MM.1S (cell line): Measurements from ENCODE around the gene CD52.
A peak's percentile ranks its signal among the peaks of the same experiment; 100 is the strongest.

Experiments
- DNase-seq: peaks from one replicate; pipeline ENCODE4 v3.0.0-alpha.2; 2015
- H2AFZ ChIP-seq: fragments of 300-600 bp; sonication (generic); 2 replicates; pipeline ENCODE4 v1.6.0; 2016; ENCODE audit warnings: antibody characterized with exemption, low read length
- H3F3A ChIP-seq: fragments of 300-600 bp; sonication (generic); 2 replicates; pipeline ENCODE4 v1.6.1; 2016; ENCODE audit warnings: mild to moderate bottlenecking, antibody characterized with exemption, low read length, moderate library complexity, mixed read lengths; ENCODE audit not compliant: insufficient read depth
- H3K27ac ChIP-seq: fragments of 300-600 bp; sonication (generic); 2 replicates; pipeline ENCODE4 v1.5.1; 2016; ENCODE audit warnings: mild to moderate bottlenecking, low read length
- H3K27me3 ChIP-seq: fragments of 300-600 bp; sonication (generic); replicated peaks from 2 replicates; pipeline ENCODE4 v1.6.0; 2016; ENCODE audit warnings: low read length; ENCODE audit not compliant: insufficient read depth
- H3K36me3 ChIP-seq: fragments of 300-600 bp; sonication (generic); replicated peaks from 2 replicates; pipeline ENCODE4 v1.6.1; 2016; ENCODE audit warnings: mild to moderate bottlenecking, low read length, mixed read lengths; ENCODE audit not compliant: insufficient read depth
- H3K4me1 ChIP-seq: fragments of 300-600 bp; sonication (generic); 2 replicates; pipeline ENCODE4 v1.6.1; 2016; ENCODE audit warnings: low read length, mixed read lengths
- H3K4me2 ChIP-seq: fragments of 300-600 bp; sonication (generic); 2 replicates; pipeline ENCODE4 v1.6.0; 2016; ENCODE audit warnings: low read depth, low read length
- H3K4me3 ChIP-seq: fragments of 300-600 bp; sonication (generic); 2 replicates; pipeline ENCODE4 v1.5.1; 2016; ENCODE audit warnings: low read length, mixed read lengths
- H3K79me2 ChIP-seq: fragments of 300-600 bp; sonication (generic); 2 replicates; pipeline ENCODE4 v1.6.1; 2016; ENCODE audit warnings: mixed run types, low read length, mixed read lengths
- H3K9ac ChIP-seq: fragments of 300-600 bp; sonication (generic); 2 replicates; pipeline ENCODE4 v1.6.1; 2016; ENCODE audit warnings: low read length, mixed read lengths
- H3K9me2 ChIP-seq: fragments of 300-600 bp; sonication (generic); replicated peaks from 2 replicates; pipeline ENCODE4 v1.6.1; 2016; ENCODE audit warnings: mild to moderate bottlenecking, low read length, mixed read lengths; ENCODE audit not compliant: insufficient read depth
- H3K9me3 ChIP-seq: fragments of 300-600 bp; sonication (generic); replicated peaks from 2 replicates; pipeline ENCODE4 v1.6.1; 2016; ENCODE audit warnings: mild to moderate bottlenecking, low read length, mixed read lengths; ENCODE audit not compliant: insufficient read depth
- H4K20me1 ChIP-seq: fragments of 300-600 bp; sonication (generic); 2 replicates; pipeline ENCODE4 v1.6.1; 2016; ENCODE audit warnings: mild to moderate bottlenecking, low read length, moderate library complexity, mixed read lengths; ENCODE audit not compliant: insufficient read depth
- EZH2 ChIP-seq: fragments of 300-600 bp; sonication (generic); optimal IDR thresholded peaks from 2 replicates; pipeline ENCODE3; 2017; ENCODE audit warnings: low read depth, mild to moderate bottlenecking, antibody characterized with exemption, low read length, mixed read lengths
- EZH2phosphoT487 ChIP-seq: fragments of 300-600 bp; sonication (generic); IDR thresholded peaks from 2 replicates; pipeline ENCODE4 v1.6.1; 2018; ENCODE audit warnings: antibody characterized with exemption, low read length
- TF ChIP-seq, protein P1 (sequence below): fragments of 300-600 bp; sonication (generic); IDR thresholded peaks from 2 replicates; pipeline ENCODE4 v1.5.1; 2016; ENCODE audit warnings: antibody characterized with exemption, low read length, mixed read lengths

CD52 gene

GRCh38 chr1:26335774-26336476 lies 18.2 kb downstream of the CD52 start:
- no peak for DNase-seq
- no peak for TF ChIP-seq EZH2
- TF ChIP-seq EZH2phosphoT487: no peak
- TF ChIP-seq, protein P1, sequence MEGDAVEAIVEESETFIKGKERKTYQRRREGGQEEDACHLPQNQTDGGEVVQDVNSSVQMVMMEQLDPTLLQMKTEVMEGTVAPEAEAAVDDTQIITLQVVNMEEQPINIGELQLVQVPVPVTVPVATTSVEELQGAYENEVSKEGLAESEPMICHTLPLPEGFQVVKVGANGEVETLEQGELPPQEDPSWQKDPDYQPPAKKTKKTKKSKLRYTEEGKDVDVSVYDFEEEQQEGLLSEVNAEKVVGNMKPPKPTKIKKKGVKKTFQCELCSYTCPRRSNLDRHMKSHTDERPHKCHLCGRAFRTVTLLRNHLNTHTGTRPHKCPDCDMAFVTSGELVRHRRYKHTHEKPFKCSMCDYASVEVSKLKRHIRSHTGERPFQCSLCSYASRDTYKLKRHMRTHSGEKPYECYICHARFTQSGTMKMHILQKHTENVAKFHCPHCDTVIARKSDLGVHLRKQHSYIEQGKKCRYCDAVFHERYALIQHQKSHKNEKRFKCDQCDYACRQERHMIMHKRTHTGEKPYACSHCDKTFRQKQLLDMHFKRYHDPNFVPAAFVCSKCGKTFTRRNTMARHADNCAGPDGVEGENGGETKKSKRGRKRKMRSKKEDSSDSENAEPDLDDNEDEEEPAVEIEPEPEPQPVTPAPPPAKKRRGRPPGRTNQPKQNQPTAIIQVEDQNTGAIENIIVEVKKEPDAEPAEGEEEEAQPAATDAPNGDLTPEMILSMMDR: no peak
- peaks cover 16% of the 10 kb centered on the region; the same call in 1 of the 2 replicates for H3K27me3 ChIP-seq
- H3K4me2 ChIP-seq: peak overlapping the region; percentile 83
- no peaks in the 10 kb centered on the region for H3K79me2 ChIP-seq
- H3K9me3 ChIP-seq: no peaks in the 10 kb centered on the region
- peak overlapping the region; percentile 62 for H3K4me3 ChIP-seq
- H3F3A ChIP-seq: no peaks in the 10 kb centered on the region
- H3K36me3 ChIP-seq: no peaks in the 10 kb centered on the region
- H4K20me1 ChIP-seq: no peaks in the 10 kb centered on the region
- H3K4me1 ChIP-seq: peaks cover 7% of the 10 kb centered on the region; the same call in 1 of the 2 replicates
- peak overlapping the region; percentile 97 for H2AFZ ChIP-seq
- H3K9ac ChIP-seq: peak overlapping the region; percentile 13; the same call in 1 of the 2 replicates
- H3K9me2 ChIP-seq: no peaks in the 10 kb centered on the region
- no peak overlapping the region for H3K27ac ChIP-seq

GRCh38 chr1:26336477-26337205 lies 18.9 kb downstream of the CD52 start:
- DNase-seq: peak; percentile 92
- no peaks in the 10 kb centered on the region for H3F3A ChIP-seq
- H2AFZ ChIP-seq: peak overlapping the region; percentile 97
- H3K9me2 ChIP-seq: no peaks in the 10 kb centered on the region
- H3K9me3 ChIP-seq: no peaks in the 10 kb centered on the region
- no peak for TF ChIP-seq EZH2phosphoT487
- TF ChIP-seq EZH2: no peak
- TF ChIP-seq, protein P1: no peak
- no peak overlapping the region; the same call in 1 of the 2 replicates for H3K9ac ChIP-seq
- no peaks in the 10 kb centered on the region for H3K36me3 ChIP-seq
- H3K27ac ChIP-seq: no peak overlapping the region; the same call in 1 of the 2 replicates
- H3K4me2 ChIP-seq: peak overlapping the region; percentile 83
- H3K4me3 ChIP-seq: peak overlapping the region; percentile 62
- peaks cover 7% of the 10 kb centered on the region; the same call in 1 of the 2 replicates for H3K4me1 ChIP-seq
- no peaks in the 10 kb centered on the region for H4K20me1 ChIP-seq
- no peaks in the 10 kb centered on the region for H3K79me2 ChIP-seq
- H3K27me3 ChIP-seq: peaks cover 18% of the 10 kb centered on the region

DNA sequence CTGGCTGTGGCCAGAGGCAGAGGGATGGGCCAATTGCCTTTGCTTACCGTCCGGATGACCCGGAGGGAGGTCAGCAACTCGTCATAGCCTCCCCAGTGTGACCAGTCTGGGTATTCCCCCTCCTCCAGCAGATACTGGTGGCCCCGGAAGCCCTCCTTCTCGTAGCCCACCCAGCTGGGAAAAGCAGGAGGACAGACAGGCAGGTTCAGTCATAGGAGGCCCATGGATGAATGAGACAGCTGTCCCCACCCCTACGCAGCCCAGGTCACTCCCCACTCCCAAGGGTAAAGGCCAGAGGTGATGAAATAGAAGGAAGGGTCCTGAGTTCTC lies 19.4 kb downstream of the CD52 start:
- H3K9ac ChIP-seq: no peak overlapping the region
- no peaks in the 10 kb centered on the region for H3K36me3 ChIP-seq
- peak overlapping the region; percentile 83; the same call in 1 of the 2 replicates for H3K4me2 ChIP-seq
- no peaks in the 10 kb centered on the region for H3F3A ChIP-seq
- H3K4me3 ChIP-seq: no peak overlapping the region
- TF ChIP-seq EZH2 (no peak), EZH2phosphoT487 (no peak)
- TF ChIP-seq, protein P1: no peak
- no peak for DNase-seq
- H4K20me1 ChIP-seq: no peaks in the 10 kb centered on the region
- H3K27me3 ChIP-seq: peaks cover 23% of the 10 kb centered on the region
- H3K79me2 ChIP-seq: no peaks in the 10 kb centered on the region
- H3K27ac ChIP-seq: no peak overlapping the region
- H2AFZ ChIP-seq: peak overlapping the region; percentile 97
- no peaks in the 10 kb centered on the region for H3K9me3 ChIP-seq
- H3K9me2 ChIP-seq: no peaks in the 10 kb centered on the region
- peaks cover 7% of the 10 kb centered on the region; the same call in 1 of the 2 replicates for H3K4me1 ChIP-seq
